ENCODE measurements around the gene HIPK3. TPM values are rescaled to one million over a fixed set of nuclear protein-coding genes. Genes with fewer than 3 reads are reported as not detected.
A peak's percentile ranks its signal among the peaks of the same experiment; 100 is the strongest.

HIPK3 gene
- total RNA-seq, 4 donors from 2014 or later = 89.1 to 118 (median 107) TPM

DNA sequence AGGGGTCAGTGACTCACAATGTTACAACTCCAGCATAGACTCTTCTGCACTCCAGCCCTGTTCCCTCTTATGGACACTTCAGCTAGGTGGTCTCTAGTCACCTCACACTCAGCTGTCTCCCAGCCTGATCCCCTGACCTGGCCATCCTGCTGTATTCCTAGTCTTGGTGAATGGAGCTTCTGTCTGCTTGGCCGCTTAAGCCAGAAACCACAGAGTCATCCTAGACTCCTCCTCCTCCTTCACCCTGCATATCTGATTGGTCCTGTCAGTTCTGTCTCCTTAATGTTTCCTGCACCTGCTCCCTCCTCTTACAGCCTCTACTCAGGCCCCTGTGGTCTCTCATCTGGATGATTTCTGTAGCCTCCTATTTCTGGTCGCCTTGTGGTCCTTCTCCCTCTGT, 144.9 kb downstream of the HIPK3 start:
- intact Hi-C loops (cut with DNase I; ENCODE audit: low total_unique reads) = no loop called here
- TF ChIP-seq POLR2A (IDR thresholded peaks at IDR 0.05) = no peak
- TF ChIP-seq, protein P1, sequence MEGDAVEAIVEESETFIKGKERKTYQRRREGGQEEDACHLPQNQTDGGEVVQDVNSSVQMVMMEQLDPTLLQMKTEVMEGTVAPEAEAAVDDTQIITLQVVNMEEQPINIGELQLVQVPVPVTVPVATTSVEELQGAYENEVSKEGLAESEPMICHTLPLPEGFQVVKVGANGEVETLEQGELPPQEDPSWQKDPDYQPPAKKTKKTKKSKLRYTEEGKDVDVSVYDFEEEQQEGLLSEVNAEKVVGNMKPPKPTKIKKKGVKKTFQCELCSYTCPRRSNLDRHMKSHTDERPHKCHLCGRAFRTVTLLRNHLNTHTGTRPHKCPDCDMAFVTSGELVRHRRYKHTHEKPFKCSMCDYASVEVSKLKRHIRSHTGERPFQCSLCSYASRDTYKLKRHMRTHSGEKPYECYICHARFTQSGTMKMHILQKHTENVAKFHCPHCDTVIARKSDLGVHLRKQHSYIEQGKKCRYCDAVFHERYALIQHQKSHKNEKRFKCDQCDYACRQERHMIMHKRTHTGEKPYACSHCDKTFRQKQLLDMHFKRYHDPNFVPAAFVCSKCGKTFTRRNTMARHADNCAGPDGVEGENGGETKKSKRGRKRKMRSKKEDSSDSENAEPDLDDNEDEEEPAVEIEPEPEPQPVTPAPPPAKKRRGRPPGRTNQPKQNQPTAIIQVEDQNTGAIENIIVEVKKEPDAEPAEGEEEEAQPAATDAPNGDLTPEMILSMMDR (IDR thresholded peaks at IDR 0.05) = no peak
- WGBS, 2 donors = 69 to 81% methylated on average over 2 of the region's 2 CpGs
- H3K4me3 ChIP-seq (ENCODE audit: low read depth, poor library complexity, severe bottlenecking) = no peak overlapping the region
- no peak for DNase-seq (ENCODE audit: low spot score in 2 of 2)

DNA sequence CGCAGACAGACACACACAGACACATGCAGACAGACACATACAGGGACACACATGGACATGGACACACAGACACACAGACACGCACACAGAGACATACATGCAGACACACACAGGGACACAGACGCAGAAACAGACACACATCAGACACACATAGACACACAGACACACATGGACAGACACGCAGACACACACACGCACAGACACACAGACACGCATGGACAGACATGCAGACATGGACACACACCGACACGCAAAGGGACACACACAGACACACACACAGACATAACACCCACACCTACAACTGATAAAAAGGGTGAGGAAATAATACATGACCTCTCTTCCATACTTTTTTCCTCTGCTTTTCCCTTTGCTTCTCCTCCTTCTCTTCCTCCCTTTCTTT, 146.2 kb downstream of the HIPK3 start:
- TF ChIP-seq, protein P1 (IDR thresholded peaks at IDR 0.05) = peak in 1 of 3 donors; percentile 9
- TF ChIP-seq POLR2A (IDR thresholded peaks at IDR 0.05) = no peak
- intact Hi-C loops (cut with DNase I; ENCODE audit: low total_unique reads) = no loop called here
- H3K4me3 ChIP-seq (ENCODE audit: low read depth, poor library complexity, severe bottlenecking) = no peak overlapping the region
- no peak for DNase-seq (ENCODE audit: low spot score in 2 of 2)
- WGBS, 2 donors = 86 to 94% methylated on average over 8 of the region's 8 CpGs

DNA sequence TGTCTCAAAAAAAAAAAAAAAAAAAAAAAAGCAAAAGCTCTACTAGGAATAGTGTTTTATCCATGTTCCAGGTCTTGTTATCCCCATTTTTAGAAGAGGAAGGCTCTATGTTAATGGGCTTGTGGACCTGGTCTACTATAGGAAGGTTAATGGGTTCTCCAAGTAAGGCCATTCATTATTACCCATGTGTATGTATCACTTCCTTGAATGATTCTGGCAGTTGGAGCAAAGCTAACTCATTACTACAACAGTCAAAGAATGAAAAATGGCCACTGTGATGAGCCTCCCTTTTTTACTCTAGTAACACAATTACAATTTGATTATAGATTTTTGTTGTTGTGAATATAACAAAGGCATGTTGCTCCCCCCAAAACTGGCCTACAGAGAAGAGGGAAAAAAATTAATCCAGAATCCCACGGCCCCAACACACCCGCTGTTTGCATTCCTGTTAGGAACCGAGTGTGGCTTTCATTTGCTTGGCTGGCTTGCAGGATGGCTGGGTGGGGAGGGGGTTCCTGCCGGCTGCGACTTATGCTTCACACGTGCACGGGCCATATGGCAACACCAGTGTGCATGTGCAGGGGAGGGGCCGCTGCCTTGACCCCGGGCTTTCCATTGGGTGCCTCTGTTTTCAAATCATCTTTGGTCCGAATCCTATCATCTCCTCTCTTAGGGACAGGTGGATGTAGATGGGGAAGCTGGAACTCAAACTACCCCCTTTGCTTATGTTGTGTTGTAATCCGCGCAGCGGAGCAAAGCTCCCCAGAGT, 148.8 kb downstream of the HIPK3 start:
- no peak overlapping the region for H3K4me3 ChIP-seq (ENCODE audit: low read depth, poor library complexity, severe bottlenecking)
- TF ChIP-seq POLR2A (IDR thresholded peaks at IDR 0.05) = no peak
- TF ChIP-seq, protein P1 (IDR thresholded peaks at IDR 0.05) = no peak
- intact Hi-C loops (cut with DNase I; ENCODE audit: low total_unique reads) = no loop called here
- WGBS, 2 donors = 69 to 77% methylated on average over 13 of the region's 13 CpGs
- no peak for DNase-seq (ENCODE audit: low spot score in 2 of 2)

Other genes with a start within 250 kb of the HIPK3 start
- gene DEPDC7, start 241.5 kb upstream of the HIPK3 start, total RNA-seq = 1 to 10 TPM; 2.7 to 5.3 (median 4.0) TPM
- gene TCP11L1, start 217.8 kb upstream of the HIPK3 start, total RNA-seq = 10 to 100 TPM; 19.5 to 53.4 (median 26.8) TPM
- 1 to 10 TPM; 7.1 to 9.8 (median 8.4) TPM for gene CSTF3, start 95.9 kb upstream of the HIPK3 start, total RNA-seq
- 1 to 10 TPM; 2.0 to 4.2 (median 3.1) TPM for gene KIAA1549L, start 118.7 kb downstream of the HIPK3 start, total RNA-seq